GM18907 (cell line): ENCODE results near the gene CWF19L1.

Experiments
- ATAC-seq: cut with Tn5 transposase; IDR thresholded peaks from one replicate; pipeline ENCODE4 v1.9.1; 2021; ENCODE audit warnings: mild to moderate bottlenecking, moderate library complexity; ENCODE audit not compliant: unreplicated experiment

CWF19L1 gene

DNA sequence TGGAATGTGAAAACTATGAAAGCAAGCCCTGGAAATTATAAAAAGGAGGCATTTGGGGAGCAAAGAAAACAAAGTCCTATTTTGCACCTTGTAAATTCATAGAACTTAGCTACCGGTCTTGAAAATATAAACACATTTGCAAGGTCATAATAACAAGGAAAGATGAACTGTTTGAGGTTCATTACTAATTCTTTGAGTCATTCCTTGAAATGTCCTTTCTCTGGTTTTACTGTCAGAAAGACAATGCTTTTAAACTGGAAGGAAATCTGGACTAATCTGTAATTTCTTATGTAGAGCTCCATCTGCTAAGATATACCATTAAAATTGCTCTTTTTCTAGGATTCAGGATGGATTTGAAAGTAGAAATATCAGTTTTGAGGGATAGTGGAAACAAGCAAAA, 83.0 kb downstream of the CWF19L1 start:
- ATAC-seq, result no peak

DNA sequence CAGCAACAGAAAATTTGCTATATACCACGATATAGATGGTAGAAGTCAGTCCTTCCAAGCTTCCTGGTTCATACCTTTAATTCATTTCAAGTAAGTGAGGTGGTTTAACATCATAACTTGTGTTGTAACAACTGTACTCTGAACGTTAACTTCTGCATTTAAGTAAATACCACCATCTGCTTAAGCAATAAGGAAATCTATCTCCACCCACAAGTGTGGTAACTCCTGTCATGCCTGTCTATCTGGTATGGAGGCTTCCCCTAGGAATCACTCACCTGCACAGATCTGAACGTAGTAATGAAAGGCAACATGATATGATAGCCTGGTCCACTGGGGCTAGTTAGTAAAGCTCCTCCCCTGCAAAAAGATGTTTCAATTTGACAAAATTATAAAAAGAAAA, 84.0 kb downstream of the CWF19L1 start:
- no peak for ATAC-seq

DNA sequence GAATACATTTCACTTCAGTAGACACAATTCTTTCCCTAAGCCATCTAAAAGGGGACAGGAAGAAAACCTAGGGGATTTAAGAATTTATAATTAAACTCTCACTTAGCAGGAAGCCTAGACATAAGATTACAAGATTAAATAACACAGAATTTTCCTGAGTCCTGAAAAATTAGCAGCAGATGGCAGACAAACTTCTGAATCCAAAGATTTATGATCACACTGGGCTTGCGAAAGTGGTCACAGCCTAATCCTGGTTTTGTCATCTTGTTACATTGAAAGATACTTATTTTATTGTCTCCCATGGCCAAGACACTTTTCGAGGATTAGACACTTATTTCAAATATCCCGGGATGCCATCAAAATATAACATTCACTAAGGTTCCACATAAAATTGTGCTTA, 84.5 kb downstream of the CWF19L1 start:
- ATAC-seq, result no peak
